Cerebellar nuclear complex (tissue), 1 donor: ENCODE results near the gene VWF.
"Not testable (repeated sequence)": the region's sequence is repeated elsewhere in the genome, so short reads cannot be mapped to it uniquely, and the experiment has no call there.

Source experiments
- DNase-seq, 2 experiments: peaks; one replicate each; lab custom pipeline; 2025; lab: John Stamatoyannopoulos, UW

The VWF gene

DNA sequence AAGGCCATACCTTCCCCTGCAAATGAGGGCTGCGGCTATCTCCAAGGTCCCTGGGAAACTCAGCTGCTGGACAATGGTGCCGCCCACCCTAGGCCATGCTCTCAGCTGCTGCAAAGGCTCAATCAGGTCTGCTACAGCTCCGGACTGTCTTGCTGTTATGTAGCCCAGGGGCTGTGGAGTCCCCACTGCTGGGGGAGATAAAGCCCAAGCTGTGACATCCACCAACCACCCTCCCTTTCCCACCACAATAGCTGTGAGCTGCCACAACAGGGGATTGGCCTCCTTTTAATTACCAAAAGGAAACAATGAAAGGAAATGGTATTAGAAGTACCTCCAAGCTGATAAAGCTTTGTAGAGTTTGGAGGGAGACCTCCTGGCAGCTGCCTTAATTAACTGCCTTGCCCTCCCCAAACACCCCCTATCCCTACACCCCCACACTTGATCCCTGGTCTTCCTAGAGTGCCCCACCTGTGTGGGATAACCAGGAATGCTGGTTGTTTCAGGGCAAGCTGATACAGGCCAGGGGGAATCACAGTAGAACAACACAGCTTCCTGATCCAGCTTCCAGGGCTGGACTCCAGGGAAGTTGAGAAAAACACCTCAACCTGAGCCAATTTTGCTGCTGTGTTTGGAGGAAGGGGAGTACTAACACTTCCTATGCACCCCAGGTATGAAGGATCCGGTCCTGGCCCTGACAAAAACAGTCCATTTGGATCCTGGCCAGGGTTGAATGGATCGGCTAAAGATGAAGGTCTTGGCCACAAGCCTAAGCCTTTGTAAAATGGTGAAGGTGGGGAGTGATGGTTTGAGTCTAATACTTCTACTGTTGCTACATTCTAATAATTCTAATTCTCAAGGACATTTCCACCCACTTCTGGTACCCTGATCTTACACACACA, at the start of gene VWF:
Gene VWF, minus strand, starts transcription at position 260 of the 899 bp plus-strand sequence. CDS start 1,474 bp downstream, outside the sequence.
- DNase-seq, result no peak

GRCh38 chr12:6172862-6173261, 48.4 kb upstream of the VWF start:
- DNase-seq, result no peak

DNA sequence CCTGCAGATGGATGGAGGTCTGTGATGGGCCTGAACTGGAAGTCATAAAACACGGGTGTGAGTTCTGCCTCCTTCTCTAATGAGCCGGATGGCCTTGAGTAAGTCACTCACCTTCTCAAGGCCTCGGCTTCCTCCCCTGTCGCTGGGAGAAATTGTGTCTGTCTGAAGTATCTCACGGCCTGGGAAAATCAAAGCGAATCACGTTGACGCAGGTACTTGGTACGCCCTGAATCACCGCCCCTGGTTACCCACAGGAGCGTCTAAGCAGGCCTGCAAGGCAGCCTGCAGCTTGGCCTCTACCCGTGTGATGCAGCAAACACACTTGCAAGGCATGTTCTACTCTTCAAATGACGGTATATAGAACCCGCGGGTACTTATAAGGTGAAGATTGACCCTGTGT, 47.6 kb upstream of the VWF start:
- DNase-seq, result no peak

DNA sequence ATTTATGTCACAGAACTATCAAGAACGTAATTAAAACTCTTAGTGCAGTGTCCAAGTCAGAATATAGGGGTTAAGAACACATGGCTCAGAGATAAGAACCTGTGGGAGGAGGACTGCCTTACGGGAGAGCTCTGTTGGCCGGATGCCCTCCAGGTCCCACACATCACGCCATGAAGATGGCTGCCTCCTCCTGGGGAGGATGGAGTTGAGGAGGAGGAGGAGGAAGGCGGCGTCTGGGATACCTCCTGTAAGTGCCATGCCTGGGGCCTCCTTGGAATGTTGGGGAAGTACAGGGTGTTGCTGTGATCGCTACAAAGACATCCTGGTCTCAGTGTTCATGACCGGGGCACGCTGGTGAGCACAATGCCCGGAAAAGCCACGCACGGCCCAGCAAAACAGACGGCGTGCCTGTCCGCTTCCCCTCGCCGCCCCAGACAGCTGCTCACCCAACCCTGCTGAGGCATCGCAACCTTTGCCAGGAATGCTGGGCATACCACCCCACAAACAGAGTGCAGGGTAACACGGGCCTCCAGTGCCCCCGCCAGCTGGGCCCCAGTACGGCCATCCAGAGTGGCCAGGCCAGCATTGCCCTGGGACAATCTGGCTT, 47.0 kb upstream of the VWF start:
- DNase-seq, result no peak

- DNase-seq, result no peak
Observed at GRCh38 chr12:6167327-6168280, 43.1 kb upstream of the VWF start.

DNA sequence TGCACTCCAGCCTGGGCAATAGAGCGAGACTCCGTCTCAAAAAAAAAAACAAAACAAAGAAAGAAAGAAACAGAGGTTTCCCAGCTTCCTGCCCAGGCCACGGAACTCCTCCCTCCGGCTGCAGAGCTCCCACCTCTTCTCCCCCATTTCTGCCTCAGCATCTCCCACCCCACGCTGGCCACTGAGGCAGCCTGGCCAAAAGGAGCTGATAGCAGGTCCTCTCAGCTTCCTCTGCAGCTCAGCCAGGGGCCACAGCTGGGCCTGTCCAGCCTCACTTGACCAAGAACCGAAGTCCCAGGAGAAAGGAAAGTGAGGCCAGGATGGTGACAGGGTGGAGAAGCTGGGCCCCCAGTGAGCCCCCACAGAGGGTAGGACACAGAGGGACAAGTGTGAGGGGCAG, 42.3 kb upstream of the VWF start:
- DNase-seq, result no peak

DNA sequence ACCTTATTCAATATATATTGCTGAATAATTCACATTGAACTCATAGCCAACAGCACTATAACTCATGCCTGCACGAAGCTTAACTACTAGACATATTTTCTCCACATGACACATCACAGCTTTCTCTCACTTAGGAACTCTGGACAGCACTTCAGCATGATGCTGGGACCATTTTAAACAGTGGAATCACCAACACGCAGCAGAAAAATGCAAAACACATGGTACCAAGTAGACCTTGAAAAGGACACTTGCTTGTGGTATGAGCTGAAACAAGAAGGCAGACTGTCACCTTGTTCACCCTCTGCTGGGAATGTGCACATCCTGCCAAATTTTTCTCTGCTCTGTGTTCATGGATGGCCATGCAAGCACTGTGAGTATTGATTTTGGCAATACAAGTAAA, 40.9 kb upstream of the VWF start:
- DNase-seq, result no peak

DNA sequence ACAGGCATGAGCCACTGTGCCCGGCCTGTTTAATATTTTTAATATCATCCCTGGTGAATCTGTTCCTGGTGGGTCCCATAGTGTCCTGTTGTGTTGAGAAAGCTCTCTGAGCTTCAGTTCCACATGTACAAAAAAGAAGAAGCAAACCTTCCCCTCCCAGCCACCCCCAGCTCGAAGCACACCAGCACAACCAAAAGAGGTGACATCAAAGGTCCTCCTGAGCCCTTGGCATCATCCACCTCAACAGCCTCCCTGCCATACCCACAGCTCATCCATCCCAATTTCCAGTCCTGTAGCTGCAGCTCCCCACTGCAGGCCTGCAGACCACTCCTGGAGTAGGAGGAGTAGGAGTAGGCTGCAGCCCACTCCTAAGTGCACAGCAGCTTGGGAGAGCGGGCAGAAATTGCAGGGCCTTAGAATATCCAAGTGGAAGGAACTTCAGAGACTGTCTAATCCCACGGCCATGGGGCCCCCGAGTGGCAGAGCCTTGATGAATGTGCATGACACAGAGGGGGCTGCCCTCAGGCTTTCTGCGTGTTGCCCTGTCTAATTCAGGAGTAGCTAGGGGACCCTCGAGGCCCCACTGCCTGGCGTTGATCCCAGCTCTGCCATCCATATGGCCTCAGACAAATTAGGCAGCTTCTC, 39.1 kb upstream of the VWF start:
- DNase-seq, result no peak

GRCh38 chr12:6161124-6161882, 36.8 kb upstream of the VWF start:
- no peak for DNase-seq

DNA sequence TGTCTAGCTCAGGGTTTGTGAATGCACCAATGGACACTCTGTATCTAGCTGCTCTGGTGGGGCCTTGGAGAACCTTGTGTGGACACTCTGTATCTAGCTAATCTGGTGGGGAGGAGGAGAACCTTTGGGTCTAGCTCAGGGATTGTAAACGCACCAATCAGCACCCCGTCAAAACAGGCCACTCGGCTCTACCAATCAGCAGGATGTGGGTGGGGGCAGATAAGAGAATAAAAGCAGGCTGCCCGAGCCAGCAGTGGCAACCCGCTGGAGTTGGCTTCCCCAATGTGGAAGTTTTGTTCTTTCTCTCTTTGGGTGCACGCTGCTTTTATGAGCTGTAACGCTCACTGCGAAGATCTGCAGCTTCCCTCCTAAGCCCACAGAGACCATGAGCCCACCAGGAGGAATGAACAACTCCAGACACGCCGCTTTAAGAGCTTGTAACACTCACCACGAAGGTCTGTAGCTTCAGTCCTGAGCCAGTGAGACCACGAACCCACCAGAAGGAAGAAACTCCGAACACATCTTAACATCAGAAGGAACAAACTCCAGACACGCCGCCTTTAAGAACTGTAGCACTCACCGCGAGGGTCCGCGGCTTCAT, 35.7 kb upstream of the VWF start:
- DNase-seq, result not testable (repeated sequence)

GRCh38 chr12:6159166-6160011, 34.9 kb upstream of the VWF start:
- not testable (repeated sequence) for DNase-seq

DNA sequence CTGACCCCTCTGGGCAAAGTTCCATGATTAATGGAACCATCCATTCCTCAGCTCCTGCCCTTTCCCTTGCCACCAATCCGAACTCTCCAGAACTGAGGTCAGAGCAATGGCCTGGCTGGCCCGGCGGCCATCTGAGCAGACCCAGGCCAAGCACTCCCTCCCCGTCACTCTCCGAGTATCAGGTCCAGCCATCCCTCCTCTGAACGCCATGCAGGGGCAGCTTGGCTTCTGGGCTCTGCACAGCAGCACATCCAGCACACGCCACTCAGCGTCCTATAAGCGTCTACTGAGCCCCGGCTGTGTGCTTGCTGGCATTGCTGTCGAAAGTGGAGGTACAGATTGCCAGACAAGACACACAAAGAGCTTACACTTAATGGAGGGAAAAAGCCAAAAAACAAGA, 34.3 kb upstream of the VWF start:
- DNase-seq, result no peak

- DNase-seq, result no peak
Observed at GRCh38 chr12:6158255-6158654, 33.8 kb upstream of the VWF start.

DNA sequence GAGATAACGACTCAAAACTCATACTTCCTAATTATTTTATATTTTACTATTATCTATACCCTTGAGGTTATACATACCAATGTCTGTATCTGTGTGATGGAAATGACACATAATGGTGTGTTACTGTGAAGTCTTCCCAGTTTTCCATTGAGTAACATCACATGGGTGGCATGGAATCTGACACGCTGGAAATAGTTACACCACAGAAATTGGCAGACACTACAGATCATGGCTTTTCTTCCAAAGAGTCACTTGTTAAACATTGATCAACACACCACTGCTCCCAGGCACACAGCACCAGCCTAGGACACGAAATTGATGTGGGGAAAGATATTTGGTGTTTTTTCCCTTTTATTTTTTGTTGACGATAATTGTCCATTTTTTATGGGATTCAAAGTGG, 33.0 kb upstream of the VWF start:
- no peak for DNase-seq

GRCh38 chr12:6154730-6155459, 30.4 kb upstream of the VWF start:
- no peak for DNase-seq

- not testable (repeated sequence) for DNase-seq
Observed at GRCh38 chr12:6148722-6149121, 24.3 kb upstream of the VWF start.

DNA sequence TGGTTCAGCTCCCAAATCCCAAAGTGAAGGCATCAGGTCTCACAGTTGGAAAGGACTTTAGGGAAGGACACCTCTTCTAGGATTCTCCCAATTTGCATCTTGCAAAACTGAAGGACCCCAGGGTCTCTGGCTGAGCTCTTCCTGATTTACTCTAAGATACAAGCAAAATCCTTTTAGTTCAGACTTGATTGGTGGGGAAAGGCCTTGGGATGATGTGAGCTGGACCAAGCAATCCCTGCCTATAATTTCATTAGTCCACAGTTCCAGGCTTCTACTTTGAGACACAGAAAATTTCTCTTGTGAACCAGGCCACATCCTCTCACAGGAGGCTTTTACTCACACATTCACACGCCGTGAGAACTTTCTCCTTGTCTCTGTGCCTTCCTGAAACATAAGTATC, 23.6 kb upstream of the VWF start:
- DNase-seq, result no peak

GRCh38 chr12:6146951-6147350, 22.5 kb upstream of the VWF start:
- no peak for DNase-seq

DNA sequence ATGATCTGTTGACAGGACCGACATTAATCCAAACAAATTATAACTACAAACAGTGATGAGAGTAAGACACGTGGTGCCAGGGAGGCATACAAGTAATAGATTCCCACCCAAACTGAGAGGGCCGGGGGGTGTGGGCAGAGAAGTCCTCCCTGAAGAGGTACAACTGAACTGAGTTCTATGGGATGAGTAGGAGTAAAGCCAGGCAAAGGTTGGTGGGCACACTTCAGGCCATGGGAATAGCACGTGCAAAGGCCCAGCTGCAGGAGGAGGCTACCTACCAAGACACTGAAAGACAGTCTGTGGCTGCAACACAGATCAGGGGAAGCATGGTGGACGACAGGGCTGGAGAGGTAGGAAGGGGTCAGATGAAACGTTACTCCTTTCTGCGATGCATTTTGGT, 22.0 kb upstream of the VWF start:
- no peak for DNase-seq
